ENCODE data around the gene BBS7. TPM values are rescaled to one million over a fixed set of nuclear protein-coding genes. Genes with fewer than 3 reads are reported as not detected.
A peak's percentile ranks its signal among the peaks of the same experiment; 100 is the strongest.

The BBS7 gene
- total RNA-seq, 1 experiment from 2014 or later: 28.4 TPM

GRCh38 chr4:121817006-121817405, 53.3 kb downstream of the BBS7 start:
- H3K27ac ChIP-seq (ENCODE audit: low read length): 0 out of 2 replicates have a peak overlapping the region, but pooled peaks have one; percentile 2
- H3K36me3 ChIP-seq (ENCODE audit: insufficient read depth, low read length): peaks cover 89% of the 10 kb centered on the region
- H3K9ac ChIP-seq (ENCODE audit: low read length): no peak overlapping the region
- H3K4me2 ChIP-seq (ENCODE audit: low read depth, low read length, poor library complexity, severe bottlenecking): no peak overlapping the region
- H3K27me3 ChIP-seq (ENCODE audit: low read length): no peaks in the 10 kb centered on the region
- no peak overlapping the region for H2AFZ ChIP-seq (ENCODE audit: low read length)
- H3K4me1 ChIP-seq (ENCODE audit: low read length): peaks cover 30% of the 10 kb centered on the region
- H3K9me2 ChIP-seq (replicated peaks; ENCODE audit: insufficient read depth, low read length): no peaks in the 10 kb centered on the region
- no peak overlapping the region for H3K4me3 ChIP-seq (ENCODE audit: low read length)
- peaks cover 60% of the 10 kb centered on the region for H3K79me2 ChIP-seq (ENCODE audit: low read length)
- DNase-seq: no peak
- no peaks in the 10 kb centered on the region for H4K20me1 ChIP-seq (ENCODE audit: insufficient read depth, low read depth, low read length)
- no peaks in the 10 kb centered on the region for H3K9me3 ChIP-seq (ENCODE audit: low read length)

GRCh38 chr4:121814756-121815155, 55.5 kb downstream of the BBS7 start:
- peaks cover 41% of the 10 kb centered on the region for H3K79me2 ChIP-seq (ENCODE audit: low read length)
- peaks cover 76% of the 10 kb centered on the region; the same call in 1 of the 2 replicates for H3K36me3 ChIP-seq (ENCODE audit: insufficient read depth, low read length)
- H3K9me3 ChIP-seq (ENCODE audit: low read length): no peaks in the 10 kb centered on the region

DNA sequence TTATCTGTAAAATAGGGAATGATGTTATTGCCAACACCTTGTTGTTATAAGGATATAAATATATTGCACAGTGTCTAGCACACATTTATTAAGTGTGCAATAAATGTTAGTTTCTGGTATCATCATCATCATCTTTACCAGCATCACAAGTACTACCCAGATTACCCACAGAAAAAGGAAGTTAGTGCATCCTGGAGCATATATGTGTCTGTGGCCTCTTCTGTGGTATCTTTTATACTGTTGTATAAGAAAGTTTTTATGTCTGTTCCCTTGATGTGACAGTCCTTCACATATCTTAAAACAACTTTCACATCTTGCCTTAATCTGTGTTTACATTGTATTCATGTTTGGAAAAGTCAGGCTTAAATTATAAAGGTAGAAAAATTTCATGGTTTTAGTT, 59.2 kb downstream of the BBS7 start:
- H3K4me3 ChIP-seq (ENCODE audit: low read length): no peak overlapping the region
- H3K27me3 ChIP-seq (ENCODE audit: low read length): no peaks in the 10 kb centered on the region
- DNase-seq: no peak
- H4K20me1 ChIP-seq (ENCODE audit: insufficient read depth, low read depth, low read length): no peaks in the 10 kb centered on the region
- peaks cover 62% of the 10 kb centered on the region; the same call in 1 of the 2 replicates for H3K36me3 ChIP-seq (ENCODE audit: insufficient read depth, low read length)
- no peak overlapping the region for H3K9ac ChIP-seq (ENCODE audit: low read length)
- no peaks in the 10 kb centered on the region for H3K9me3 ChIP-seq (ENCODE audit: low read length)
- no peaks in the 10 kb centered on the region for H3K4me1 ChIP-seq (ENCODE audit: low read length)
- H3K27ac ChIP-seq (ENCODE audit: low read length): no peak overlapping the region
- H2AFZ ChIP-seq (ENCODE audit: low read length): no peak overlapping the region
- peaks cover 27% of the 10 kb centered on the region for H3K79me2 ChIP-seq (ENCODE audit: low read length)
- no peak overlapping the region for H3K4me2 ChIP-seq (ENCODE audit: low read depth, low read length, poor library complexity, severe bottlenecking)
- H3K9me2 ChIP-seq (replicated peaks; ENCODE audit: insufficient read depth, low read length): no peaks in the 10 kb centered on the region

More at GRCh38 chr4:121814756-121815155, 55.5 kb downstream of the BBS7 start:
- Histone ChIP-seq H3K9me2 (replicated peaks; ENCODE audit: insufficient read depth, low read length) (no peaks in the 10 kb centered on the region), H2AFZ (ENCODE audit: low read length) (no peak overlapping the region), H3K9ac (ENCODE audit: low read length) (no peak overlapping the region), H3K4me2 (ENCODE audit: low read depth, low read length, poor library complexity, severe bottlenecking) (no peak overlapping the region), H3K27me3 (ENCODE audit: low read length) (no peaks in the 10 kb centered on the region), H3K4me1 (ENCODE audit: low read length) (peaks cover 13% of the 10 kb centered on the region), H3K27ac (ENCODE audit: low read length) (no peak overlapping the region), H4K20me1 (ENCODE audit: insufficient read depth, low read depth, low read length) (no peaks in the 10 kb centered on the region), H3K4me3 (ENCODE audit: low read length) (no peak overlapping the region)
- DNase-seq: no peak

GRCh38 chr4:121806411-121806810, 63.9 kb downstream of the BBS7 start:
- peaks cover 57% of the 10 kb centered on the region; the same call in 1 of the 2 replicates for H3K36me3 ChIP-seq (ENCODE audit: insufficient read depth, low read length)
- H3K9me2 ChIP-seq (replicated peaks; ENCODE audit: insufficient read depth, low read length): no peaks in the 10 kb centered on the region
- H3K4me2 ChIP-seq (ENCODE audit: low read depth, low read length, poor library complexity, severe bottlenecking): no peak overlapping the region
- no peaks in the 10 kb centered on the region for H3K9me3 ChIP-seq (ENCODE audit: low read length)
- DNase-seq: no peak
- no peaks in the 10 kb centered on the region for H4K20me1 ChIP-seq (ENCODE audit: insufficient read depth, low read depth, low read length)
- H3K27ac ChIP-seq (ENCODE audit: low read length): no peak overlapping the region
- H3K79me2 ChIP-seq (ENCODE audit: low read length): peaks cover 53% of the 10 kb centered on the region
- H3K4me3 ChIP-seq (ENCODE audit: low read length): no peak overlapping the region
- no peaks in the 10 kb centered on the region for H3K27me3 ChIP-seq (ENCODE audit: low read length)
- H2AFZ ChIP-seq (ENCODE audit: low read length): no peak overlapping the region
- no peak overlapping the region for H3K9ac ChIP-seq (ENCODE audit: low read length)
- peaks cover 14% of the 10 kb centered on the region for H3K4me1 ChIP-seq (ENCODE audit: low read length)

GRCh38 chr4:121801715-121802075, 68.6 kb downstream of the BBS7 start:
- Histone ChIP-seq H3K4me1 (ENCODE audit: low read length) (peaks cover 32% of the 10 kb centered on the region), H3K9me3 (ENCODE audit: low read length) (no peaks in the 10 kb centered on the region), H4K20me1 (ENCODE audit: insufficient read depth, low read depth, low read length) (no peaks in the 10 kb centered on the region), H3K4me2 (ENCODE audit: low read depth, low read length, poor library complexity, severe bottlenecking) (peak overlapping the region; percentile 96), H3K79me2 (ENCODE audit: low read length) (peaks cover 47% of the 10 kb centered on the region), H3K9ac (ENCODE audit: low read length) (peak overlapping the region; percentile 77), H3K36me3 (ENCODE audit: insufficient read depth, low read length) (peaks cover 33% of the 10 kb centered on the region; the same call in 1 of the 2 replicates), H3K27me3 (ENCODE audit: low read length) (no peaks in the 10 kb centered on the region), H2AFZ (ENCODE audit: low read length) (peak overlapping the region; percentile 32; the same call in 1 of the 2 replicates), H3K9me2 (replicated peaks; ENCODE audit: insufficient read depth, low read length) (no peaks in the 10 kb centered on the region), H3K27ac (ENCODE audit: low read length) (peak overlapping the region; percentile 24; the same call in 1 of the 2 replicates), H3K4me3 (ENCODE audit: low read length) (peak overlapping the region; percentile 85)
- no peak for DNase-seq

- no peaks in the 10 kb centered on the region for H4K20me1 ChIP-seq (ENCODE audit: insufficient read depth, low read depth, low read length)
These were observed 69.1 kb downstream of the BBS7 start, which contains the start of gene EXOSC9 for GRCh38 chr4:121800961-121801714. TSS of gene EXOSC9 (plus strand) at chr4:121801323. CDS start at chr4:121801425, 102 bp downstream.

DNA sequence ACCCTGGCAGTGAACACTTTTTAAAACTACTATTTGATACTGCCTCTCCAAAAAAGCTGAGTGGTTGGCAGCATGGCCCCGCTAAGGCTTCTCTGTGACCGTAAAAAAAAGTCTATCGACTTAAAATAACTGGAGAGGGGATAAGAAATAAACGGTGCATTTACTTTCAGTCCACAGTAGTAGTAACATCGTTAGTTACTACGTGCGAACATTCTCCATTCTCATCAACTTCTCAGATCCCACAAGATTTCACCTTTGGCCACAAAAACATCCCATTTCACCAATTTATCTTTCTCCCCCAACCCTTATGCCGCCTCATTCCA, 69.7 kb downstream of the BBS7 start:
- H3K4me3 ChIP-seq (ENCODE audit: low read length): peak overlapping the region; percentile 85
- no peaks in the 10 kb centered on the region for H3K9me3 ChIP-seq (ENCODE audit: low read length)
- H3K27me3 ChIP-seq (ENCODE audit: low read length): no peaks in the 10 kb centered on the region
- H3K36me3 ChIP-seq (ENCODE audit: insufficient read depth, low read length): peaks cover 29% of the 10 kb centered on the region; the same call in 1 of the 2 replicates
- H3K27ac ChIP-seq (ENCODE audit: low read length): peak overlapping the region; percentile 89
- H3K4me1 ChIP-seq (ENCODE audit: low read length): peaks cover 33% of the 10 kb centered on the region
- H3K79me2 ChIP-seq (ENCODE audit: low read length): peaks cover 43% of the 10 kb centered on the region
- peak overlapping the region; percentile 77 for H3K9ac ChIP-seq (ENCODE audit: low read length)
- DNase-seq: no peak
- H2AFZ ChIP-seq (ENCODE audit: low read length): peak overlapping the region; percentile 61
- H3K4me2 ChIP-seq (ENCODE audit: low read depth, low read length, poor library complexity, severe bottlenecking): peak overlapping the region; percentile 96
- H3K9me2 ChIP-seq (replicated peaks; ENCODE audit: insufficient read depth, low read length): no peaks in the 10 kb centered on the region
- H4K20me1 ChIP-seq (ENCODE audit: insufficient read depth, low read depth, low read length): no peaks in the 10 kb centered on the region

More at GRCh38 chr4:121800961-121801714, 69.1 kb downstream of the BBS7 start, which contains the start of gene EXOSC9:
- Histone ChIP-seq H3K27ac (ENCODE audit: low read length) (peak within 1 kb of the TSS; percentile 89), H3K36me3 (ENCODE audit: insufficient read depth, low read length) (peaks cover 29% of the 10 kb centered on the region; the same call in 1 of the 2 replicates), H3K4me2 (ENCODE audit: low read depth, low read length, poor library complexity, severe bottlenecking) (peak within 1 kb of the TSS; percentile 96), H3K79me2 (ENCODE audit: low read length) (peaks cover 43% of the 10 kb centered on the region), H3K27me3 (ENCODE audit: low read length) (no peaks in the 10 kb centered on the region), H3K4me3 (ENCODE audit: low read length) (peak within 1 kb of the TSS; percentile 85), H2AFZ (ENCODE audit: low read length) (peak within 1 kb of the TSS; percentile 61), H3K9ac (ENCODE audit: low read length) (peak within 1 kb of the TSS; percentile 77), H3K9me2 (replicated peaks; ENCODE audit: insufficient read depth, low read length) (no peaks in the 10 kb centered on the region), H3K4me1 (ENCODE audit: low read length) (peaks cover 32% of the 10 kb centered on the region), H3K9me3 (ENCODE audit: low read length) (no peaks in the 10 kb centered on the region)
- peak; percentile 98 for DNase-seq

- Histone ChIP-seq H3K27me3 (ENCODE audit: low read length) (no peaks in the 10 kb centered on the region), H4K20me1 (ENCODE audit: insufficient read depth, low read depth, low read length) (no peaks in the 10 kb centered on the region), H3K27ac (ENCODE audit: low read length) (peak overlapping the region; percentile 89), H3K4me2 (ENCODE audit: low read depth, low read length, poor library complexity, severe bottlenecking) (peak overlapping the region; percentile 96), H3K9me3 (ENCODE audit: low read length) (no peaks in the 10 kb centered on the region), H3K4me1 (ENCODE audit: low read length) (peaks cover 36% of the 10 kb centered on the region), H2AFZ (ENCODE audit: low read length) (peak overlapping the region; percentile 61), H3K36me3 (ENCODE audit: insufficient read depth, low read length) (peaks cover 23% of the 10 kb centered on the region; the same call in 1 of the 2 replicates), H3K9me2 (replicated peaks; ENCODE audit: insufficient read depth, low read length) (no peaks in the 10 kb centered on the region), H3K4me3 (ENCODE audit: low read length) (peak overlapping the region; percentile 85), H3K79me2 (ENCODE audit: low read length) (peaks cover 38% of the 10 kb centered on the region), H3K9ac (ENCODE audit: low read length) (peak overlapping the region; percentile 77)
- no peak for DNase-seq
These were observed 70.3 kb downstream of the BBS7 start for GRCh38 chr4:121799867-121800501.

All from Karpas-422 (cell line).